SK-N-SH (cell line): ENCODE data around the gene ZBTB12. TPM values are rescaled to one million over a fixed set of nuclear protein-coding genes. Genes with fewer than 3 reads are reported as not detected.

Experiments
- CTCF ChIA-PET: fragments of 300-600, 350-600 bp; formaldehyde crosslinking; extraction: SDS; loops from one replicate; lab custom pipeline; 2021; lab: Yijun Ruan, JAX
- POLR2A ChIA-PET: fragments of 350-600 bp; sonication (Branson Sonifier 250); formaldehyde crosslinking; extraction: SDS; loops from one replicate; lab custom pipeline; 2020; ENCODE audit warnings: antibody characterized with exemption, inconsistent platforms; lab: Yijun Ruan, JAX
- DNase-seq: peaks from one replicate; pipeline ENCODE4 v3.0.0; 2012
- H2AFZ ChIP-seq: fragments of 200-600 bp; sonication (generic); 2 replicates; pipeline ENCODE4 v1.8.1; 2016; ENCODE audit warnings: antibody characterized with exemption, mild to moderate bottlenecking, low read depth
- H3F3A ChIP-seq: fragments of 200-600 bp; sonication (generic); replicated peaks from 2 replicates; pipeline ENCODE3; 2016; ENCODE audit warnings: antibody characterized with exemption, mild to moderate bottlenecking; ENCODE audit not compliant: insufficient read depth
- H3K27ac ChIP-seq, 2 experiments: fragments of 200-500 bp in 1 of 2; fragments of 200-600 bp in 1 of 2; sonication (Bioruptor generic) in 1 of 2; sonication (generic), shearing (Covaris generic) in 1 of 2; 2 replicates each; pipeline versions ENCODE4 v1.5.1 to v1.6.1; 2014 to 2016; ENCODE audit warnings: low read depth in 2 of 2, inconsistent platforms in 1 of 2, low read length in 1 of 2, mild to moderate bottlenecking in 1 of 2, mixed read lengths in 1 of 2
- H3K27me3 ChIP-seq: fragments of 200-600 bp; sonication (generic), shearing (Covaris generic); 2 replicates; pipeline ENCODE4 v1.6.1; 2016; ENCODE audit warnings: mixed run types; ENCODE audit not compliant: insufficient read depth
- H3K36me3 ChIP-seq, 2 experiments: fragments of 200-500 bp in 1 of 2; fragments of 200-600 bp in 1 of 2; sonication (Bioruptor generic) in 1 of 2; sonication (generic) in 1 of 2; replicated peaks in 1 of 2; 2 replicates each; pipeline versions ENCODE3 to v1.5.1; 2014 to 2016; ENCODE audit warnings: low read length in 1 of 2, mild to moderate bottlenecking in 1 of 2; ENCODE audit not compliant: insufficient read depth in 2 of 2, control insufficient read depth in 1 of 2
- H3K4me1 ChIP-seq, 2 experiments: fragments of 200-500 bp in 1 of 2; fragments of 200-600 bp in 1 of 2; sonication (Bioruptor generic) in 1 of 2; sonication (generic), shearing (Covaris generic) in 1 of 2; 2 replicates each; pipeline versions ENCODE4 v1.5.1 to v1.6.1; 2014 to 2016; ENCODE audit warnings: low read depth in 1 of 2, low read length in 1 of 2, mixed run types in 1 of 2; ENCODE audit not compliant: insufficient read depth in 2 of 2, control insufficient read depth in 1 of 2
- H3K4me2 ChIP-seq: fragments of 200-600 bp; sonication (generic), shearing (Covaris generic); 2 replicates; pipeline ENCODE4 v1.6.1; 2017; ENCODE audit warnings: mixed run types
- H3K4me3 ChIP-seq, 2 experiments: fragments of 200-500 bp in 1 of 2; fragments of 200-600 bp in 1 of 2; sonication (Bioruptor generic) in 1 of 2; sonication (generic), shearing (Covaris generic) in 1 of 2; 2 replicates each; pipeline versions ENCODE4 v1.5.1 to v1.8.1; 2014 to 2016; ENCODE audit warnings: low read depth in 2 of 2, inconsistent platforms in 1 of 2, low read length in 1 of 2, mild to moderate bottlenecking in 1 of 2, mixed read lengths in 1 of 2, moderate library complexity in 1 of 2
- H3K79me2 ChIP-seq: fragments of 200-600 bp; sonication (generic); 2 replicates; pipeline ENCODE4 v1.8.1; 2017; ENCODE audit warnings: mild to moderate bottlenecking; ENCODE audit not compliant: insufficient read depth
- H3K9ac ChIP-seq: fragments of 200-600 bp; sonication (generic); 2 replicates; pipeline ENCODE4 v1.6.1; 2017; ENCODE audit warnings: mixed run types
- H3K9me2 ChIP-seq: fragments of 200-600 bp; sonication (generic); 2 replicates; pipeline ENCODE4 v1.6.1; 2017; ENCODE audit warnings: mixed run types
- H3K9me3 ChIP-seq: fragments of 200-600 bp; sonication (generic); 2 replicates; pipeline ENCODE4 v1.6.1; 2017; ENCODE audit warnings: mixed run types, mild to moderate bottlenecking, moderate library complexity
- H4K20me1 ChIP-seq: fragments of 200-600 bp; sonication (generic); 2 replicates; pipeline ENCODE4 v1.6.1; 2017; ENCODE audit warnings: mild to moderate bottlenecking, mixed run types; ENCODE audit not compliant: insufficient read depth
- ELF1 ChIP-seq: IDR thresholded peaks from 2 replicates; pipeline ENCODE4 v1.4.0; 2012
- EP300 ChIP-seq, 2 experiments: IDR thresholded peaks; 2 replicates each; pipeline versions ENCODE4 v1.4.0 to v1.6.1; 2012; ENCODE audit warnings: borderline replicate concordance in 1 of 2, low read depth in 1 of 2, low read length in 1 of 2
- EZH2phosphoT487 ChIP-seq: fragments of 200-600 bp; sonication (generic); IDR thresholded peaks from 2 replicates; pipeline ENCODE4 v1.6.1; 2017; ENCODE audit warnings: low read depth, mixed run types, mild to moderate bottlenecking, antibody characterized with exemption, moderate library complexity, borderline replicate concordance
- FOSL2 ChIP-seq: IDR thresholded peaks from 2 replicates; pipeline ENCODE4 v1.4.0; 2012; ENCODE audit warnings: low read depth, mild to moderate bottlenecking, moderate library complexity, borderline replicate concordance
- FOXJ3 ChIP-seq: sonication (generic); formaldehyde crosslinking; IDR thresholded peaks from 2 replicates; pipeline ENCODE4 v1.5.1; 2020; ENCODE audit warnings: mild to moderate bottlenecking, missing genetic modification reagents
- IRF3 ChIP-seq: fragments of 150-350 bp; IDR thresholded peaks from 2 replicates; pipeline ENCODE4 v1.6.1; 2016; ENCODE audit warnings: mild to moderate bottlenecking, low read depth, low read length
- JUND ChIP-seq: IDR thresholded peaks from 2 replicates; pipeline ENCODE4 v1.4.0; 2012
- MAX ChIP-seq: IDR thresholded peaks from 2 replicates; pipeline ENCODE4 v1.4.0; 2012; ENCODE audit warnings: low read depth
- MEF2A ChIP-seq: IDR thresholded peaks from 2 replicates; pipeline ENCODE4 v1.4.0; 2012; ENCODE audit warnings: low read depth, borderline replicate concordance
- MXI1 ChIP-seq: IDR thresholded peaks from 2 replicates; pipeline ENCODE4 v1.6.1; 2012; ENCODE audit warnings: mild to moderate bottlenecking, low read depth, low read length, improper control_type of control experiment
- POLR2AphosphoS5 ChIP-seq: IDR thresholded peaks from 2 replicates; pipeline ENCODE4 v1.6.1; 2012; ENCODE audit warnings: low read depth, low read length
- RCOR1 ChIP-seq: fragments of 150-350 bp; IDR thresholded peaks from 2 replicates; pipeline ENCODE4 v1.6.1; 2017; ENCODE audit warnings: antibody characterized with exemption, low read length
- RFX5 ChIP-seq: IDR thresholded peaks from 2 replicates; pipeline ENCODE4 v1.6.1; 2012; ENCODE audit warnings: mild to moderate bottlenecking, improper control_type of control experiment, low read length
- RXRA ChIP-seq: IDR thresholded peaks from 2 replicates; pipeline ENCODE4 v1.4.0; 2012; ENCODE audit warnings: low read depth, mild to moderate bottlenecking, borderline replicate concordance
- TAF1 ChIP-seq: IDR thresholded peaks from 2 replicates; pipeline ENCODE4 v1.6.1; 2012; ENCODE audit warnings: low read depth, mild to moderate bottlenecking, low read length, moderate library complexity, borderline replicate concordance
- TCF12 ChIP-seq: IDR thresholded peaks from 2 replicates; pipeline ENCODE4 v1.4.0; 2012
- TEAD4 ChIP-seq: IDR thresholded peaks from 2 replicates; pipeline ENCODE4 v1.4.0; 2012; ENCODE audit warnings: mild to moderate bottlenecking, borderline replicate concordance; ENCODE audit not compliant: insufficient read depth
- USF1 ChIP-seq: IDR thresholded peaks from 2 replicates; pipeline ENCODE4 v1.4.0; 2012; ENCODE audit warnings: low read depth, borderline replicate concordance
- YY1 ChIP-seq: IDR thresholded peaks from 2 replicates; pipeline ENCODE4 v1.4.0; 2012; ENCODE audit warnings: low read depth, mild to moderate bottlenecking
- WGBS: methylation state at CpG from one replicate; pipeline ENCODE4 v1.1.6; 2017; ENCODE audit warnings: low lambda C conversion rate; 5-methylcytosine and 5-hydroxymethylcytosine counted together
- polyA plus RNA-seq, 3 experiments: library from polyadenylated mRNA; depleted of rRNA; stranded (reverse); fragments of >200 nt; gene quantifications; 2 replicates each; pipeline ENCODE4 v1.2.3, GENCODE V29; 2012

The ZBTB12 gene
- polyA plus RNA-seq, 1 of the 3 experiments (the other 2 are of a cell fraction): 8.3 TPM

GRCh38 chr6:31927863-31928671 lies 26.2 kb upstream of the ZBTB12 start:
- POLR2A ChIA-PET: no interaction called here
- Histone ChIP-seq H3K36me3 (no peaks in the 10 kb centered on the region), H2AFZ (no peak overlapping the region)
- DNase-seq: no peak
- TF ChIP-seq ELF1: no peak
- TF ChIP-seq IRF3: no peak
- no peak for TF ChIP-seq RCOR1
- TF ChIP-seq MXI1: no peak
- no peak for TF ChIP-seq EP300 (IDR thresholded peaks at IDR 0.05; ENCODE audit: borderline replicate concordance in 1 of 2, low read depth in 1 of 2, low read length in 1 of 2)
- no peak for TF ChIP-seq TEAD4
- no peak for TF ChIP-seq MAX
- TF ChIP-seq RFX5: no peak
- no peak for TF ChIP-seq TCF12
- no peak for TF ChIP-seq MEF2A
- no peak for TF ChIP-seq YY1
- TF ChIP-seq USF1: no peak
- TF ChIP-seq RXRA: no peak
- TF ChIP-seq JUND: no peak
- TF ChIP-seq TAF1: no peak
- TF ChIP-seq FOSL2: no peak
- TF ChIP-seq EZH2phosphoT487: no peak
- TF ChIP-seq POLR2AphosphoS5: no peak
- TF ChIP-seq FOXJ3 (CRISPR knock-in tag): no peak
- TF ChIP-seq, all 33 proteins: peak for 0
- Histone ChIP-seq H3K27ac (no peak overlapping the region), H3K4me3 (no peak overlapping the region), H3K9ac (no peak overlapping the region), H3K27me3 (no peaks in the 10 kb centered on the region; the same call in 1 of the 2 replicates), H3K4me1 (no peaks in the 10 kb centered on the region), H4K20me1 (no peaks in the 10 kb centered on the region), H3K4me2 (no peak overlapping the region), H3F3A (no peaks in the 10 kb centered on the region), H3K9me3 (no peaks in the 10 kb centered on the region), H3K79me2 (no peaks in the 10 kb centered on the region), H3K9me2 (no peaks in the 10 kb centered on the region)
- 68% methylated on average over 11 of the region's 11 CpGs for WGBS
- CTCF ChIA-PET: interaction anchor here (1.1 kb wide), 1 partner anchor 17 kb away, joined by 3 read pairs; no protein-coding TSS in a partner anchor
